OCI-LY7 (cell line): ENCODE results near the gene UBE2Q2. TPM values are rescaled to one million over a fixed set of nuclear protein-coding genes. Genes with fewer than 3 reads are reported as not detected.
"Not testable (repeated sequence)": the region's sequence is repeated elsewhere in the genome, so short reads cannot be mapped to it uniquely, and the experiment has no call there.

Source experiments
- BruUV-seq: library from RNA; stranded (reverse); fragments of 400-500 nt; replicated peaks from 2 replicates; lab custom pipeline; 2021; lab: Mats Ljungman, UMichigan
- CTCF ChIA-PET: fragments of 300-600 bp; sonication (Branson Sonifier 250); formaldehyde crosslinking; loops from one replicate; lab custom pipeline; 2022; ENCODE audit warnings: antibody characterized with exemption; ENCODE audit not compliant: unreplicated experiment; lab: Charles Lee
- POLR2A ChIA-PET: fragments of 300-600 bp; sonication (Branson Sonifier 250); formaldehyde crosslinking; loops from one replicate; lab custom pipeline; 2022; ENCODE audit warnings: antibody characterized with exemption; lab: Charles Lee
- DNase-seq: peaks from one replicate; pipeline ENCODE4 v3.0.0-alpha.2; 2015; ENCODE audit warnings: low spot score
- H2AFZ ChIP-seq: fragments of 200-600 bp; sonication (generic), shearing (Covaris generic); 2 replicates; pipeline ENCODE4 v1.6.1; 2014; ENCODE audit warnings: mild to moderate bottlenecking, antibody characterized with exemption, low read length, moderate library complexity
- H3K27ac ChIP-seq: fragments of 200-600 bp; sonication (generic); 2 replicates; pipeline ENCODE4 v1.5.1; 2014; ENCODE audit warnings: mixed run types, low read depth, mild to moderate bottlenecking, moderate library complexity, low read length, inconsistent platforms; ENCODE audit not compliant: poor library complexity, severe bottlenecking
- H3K36me3 ChIP-seq: fragments of 200-600 bp; sonication (generic); 2 replicates; pipeline ENCODE4 v1.6.1; 2014; ENCODE audit warnings: mild to moderate bottlenecking, antibody characterized with exemption, low read length, moderate library complexity, mixed read lengths; ENCODE audit not compliant: insufficient read depth
- H3K4me1 ChIP-seq: fragments of 200-600 bp; sonication (generic); 2 replicates; pipeline ENCODE4 v1.5.1; 2014; ENCODE audit warnings: mild to moderate bottlenecking, low read length; ENCODE audit not compliant: insufficient read depth, poor library complexity, severe bottlenecking
- H3K4me2 ChIP-seq: fragments of 200-600 bp; sonication (generic); 2 replicates; pipeline ENCODE4 v1.6.1; 2014; ENCODE audit warnings: mild to moderate bottlenecking, low read length
- H3K4me3 ChIP-seq: fragments of 200-600 bp; sonication (generic); 2 replicates; pipeline ENCODE4 v1.5.1; 2014; ENCODE audit warnings: mild to moderate bottlenecking, low read depth, low read length; ENCODE audit not compliant: poor library complexity, severe bottlenecking
- H3K79me2 ChIP-seq: fragments of 200-600 bp; sonication (generic); 2 replicates; pipeline ENCODE4 v1.6.1; 2016; ENCODE audit warnings: low read depth, mild to moderate bottlenecking, low read length, moderate library complexity, mixed read lengths; ENCODE audit not compliant: insufficient read depth
- H3K9me2 ChIP-seq: fragments of 200-600 bp; sonication (generic); 2 replicates; pipeline ENCODE4 v1.6.1; 2016; ENCODE audit warnings: mild to moderate bottlenecking, low read length, mixed read lengths; ENCODE audit not compliant: insufficient read depth
- H3K9me3 ChIP-seq: fragments of 200-600 bp; sonication (generic); 2 replicates; pipeline ENCODE4 v1.6.1; 2014; ENCODE audit warnings: mild to moderate bottlenecking, mixed run types, low read length, mixed read lengths
- H4K20me1 ChIP-seq: fragments of 200-600 bp; sonication (generic); 2 replicates; pipeline ENCODE4 v1.6.1; 2014; ENCODE audit warnings: mild to moderate bottlenecking, antibody characterized with exemption, low read length, moderate library complexity, mixed read lengths; ENCODE audit not compliant: insufficient read depth
- CTCF ChIP-seq: fragments of 200-600 bp; sonication (generic); conservative IDR thresholded peaks from 2 replicates; pipeline ENCODE4 v1.5.1; 2014; ENCODE audit warnings: mild to moderate bottlenecking, antibody characterized with exemption, low read length, moderate library complexity, mixed read lengths
- EZH2phosphoT487 ChIP-seq: fragments of 200-600 bp; sonication (generic); IDR thresholded peaks from 2 replicates; pipeline ENCODE4 v1.6.1; 2018; ENCODE audit warnings: low read depth, borderline replicate concordance, mild to moderate bottlenecking, mixed run types, antibody characterized with exemption, low read length, moderate library complexity, mixed read lengths
- intact Hi-C: fragments of 100-400 bp; cut with micrococcal nuclease; formaldehyde crosslinking; loops from one replicate; pipeline ENCODE4 v1.10.0; 2022; ENCODE audit not compliant: unreplicated experiment
- total RNA-seq, 2 experiments: library from RNA; depleted of rRNA in 1 of 2; stranded (reverse); fragments of >200 nt in 1 of 2; shearing (Covaris generic) in 1 of 2; gene quantifications; 2 replicates each; pipeline ENCODE4 v1.2.3, GENCODE V29; 2014 to 2022

The UBE2Q2 gene
- total RNA-seq, 2 experiments from 2014 or later = 12.0 TPM

- DNase-seq = no peak
- Histone ChIP-seq H3K9me2 (no peaks in the 10 kb centered on the region), H2AFZ (no peak overlapping the region), H3K27ac (no peak overlapping the region), H3K9me3 (no peaks in the 10 kb centered on the region), H3K79me2 (no peaks in the 10 kb centered on the region), H3K4me1 (peaks cover 6% of the 10 kb centered on the region), H3K36me3 (peaks cover 28% of the 10 kb centered on the region), H4K20me1 (no peaks in the 10 kb centered on the region), H3K4me2 (no peak overlapping the region), H3K4me3 (no peak overlapping the region)
- TF ChIP-seq EZH2phosphoT487 (no peak), CTCF (no peak)
- CTCF ChIA-PET = no interaction called here
- intact Hi-C loops = no loop called here
- no TSS peak for BruUV-seq
- POLR2A ChIA-PET = no interaction called here
Observed at GRCh38 chr15:75864213-75865059, 21.2 kb downstream of the UBE2Q2 start.

- H3K4me1 ChIP-seq, H3K9me2 ChIP-seq, BruUV-seq, H3K9me3 ChIP-seq, intact Hi-C loops, H4K20me1 ChIP-seq, DNase-seq, H3K27ac ChIP-seq, H3K79me2 ChIP-seq, H3K4me3 ChIP-seq, H3K4me2 ChIP-seq, CTCF ChIA-PET, POLR2A ChIA-PET, H2AFZ ChIP-seq: not testable (repeated sequence)
- H3K36me3 ChIP-seq = peaks cover 29% of the 10 kb centered on the region
Observed at GRCh38 chr15:75866045-75866444, 22.8 kb downstream of the UBE2Q2 start.

GRCh38 chr15:75866916-75867315 is 23.7 kb downstream of the UBE2Q2 start:
- BruUV-seq = no TSS peak
- H3K4me1 ChIP-seq = peaks cover 6% of the 10 kb centered on the region

More at GRCh38 chr15:75866916-75867315, 23.7 kb downstream of the UBE2Q2 start:
- Histone ChIP-seq H3K4me2 (no peak overlapping the region), H3K9me3 (no peaks in the 10 kb centered on the region), H3K79me2 (no peaks in the 10 kb centered on the region), H3K27ac (no peak overlapping the region), H2AFZ (no peak overlapping the region), H3K4me3 (no peak overlapping the region), H3K9me2 (no peaks in the 10 kb centered on the region), H3K36me3 (peaks cover 23% of the 10 kb centered on the region), H4K20me1 (no peaks in the 10 kb centered on the region)
- no peak for TF ChIP-seq EZH2phosphoT487
- no peak for TF ChIP-seq CTCF
- CTCF ChIA-PET = no interaction called here
- intact Hi-C loops = no loop called here
- DNase-seq = no peak
- POLR2A ChIA-PET = interaction anchor here (0.6 kb wide), 1 partner anchor 41 kb away, joined by 3 read pairs; no protein-coding TSS in a partner anchor
